Stimulated activated CD4-positive, alpha-beta T cell treated with anti-CD3 and anti-CD28 coated beads, Interleukin-15, amount 100 ng/mL, for 24 hours (primary cell): ENCODE data around the gene WDFY2.
"Not testable (repeated sequence)": the region's sequence is repeated elsewhere in the genome, so short reads cannot be mapped to it uniquely, and the experiment has no call there.

ENCODE experiments used
- DNase-seq: peaks from one replicate; pipeline ENCODE4 v3.0.0-alpha.2; 2020

WDFY2 gene

DNA sequence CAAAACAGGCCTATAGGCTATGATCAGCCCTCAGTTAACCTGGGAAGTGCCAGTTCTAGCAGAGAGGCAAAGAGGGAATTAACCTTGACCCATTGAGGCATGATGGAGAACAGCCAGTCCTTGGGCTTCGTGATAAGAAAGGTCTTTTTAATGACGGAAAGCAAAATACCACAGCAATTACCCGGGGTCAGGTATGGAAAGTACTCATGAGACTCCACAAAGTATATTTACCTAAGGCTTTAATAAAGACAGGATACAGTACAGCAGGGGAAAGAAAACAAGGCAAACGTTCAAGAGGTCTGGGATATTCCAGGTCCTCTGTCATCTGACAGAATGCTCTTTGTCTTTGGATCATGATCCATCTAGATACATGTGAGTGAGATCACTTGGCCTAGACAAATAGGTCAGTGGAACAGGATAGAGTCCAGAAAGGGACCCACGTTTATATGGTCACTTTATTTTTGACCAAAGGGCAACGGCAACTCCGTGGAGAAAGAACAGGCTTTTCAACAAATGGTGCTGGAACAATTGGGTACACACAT lies 52.2 kb downstream of the WDFY2 start:
- DNase-seq = no peak

- no peak for DNase-seq
These were observed 53.6 kb downstream of the WDFY2 start for GRCh38 chr13:51637852-51638215.

DNA sequence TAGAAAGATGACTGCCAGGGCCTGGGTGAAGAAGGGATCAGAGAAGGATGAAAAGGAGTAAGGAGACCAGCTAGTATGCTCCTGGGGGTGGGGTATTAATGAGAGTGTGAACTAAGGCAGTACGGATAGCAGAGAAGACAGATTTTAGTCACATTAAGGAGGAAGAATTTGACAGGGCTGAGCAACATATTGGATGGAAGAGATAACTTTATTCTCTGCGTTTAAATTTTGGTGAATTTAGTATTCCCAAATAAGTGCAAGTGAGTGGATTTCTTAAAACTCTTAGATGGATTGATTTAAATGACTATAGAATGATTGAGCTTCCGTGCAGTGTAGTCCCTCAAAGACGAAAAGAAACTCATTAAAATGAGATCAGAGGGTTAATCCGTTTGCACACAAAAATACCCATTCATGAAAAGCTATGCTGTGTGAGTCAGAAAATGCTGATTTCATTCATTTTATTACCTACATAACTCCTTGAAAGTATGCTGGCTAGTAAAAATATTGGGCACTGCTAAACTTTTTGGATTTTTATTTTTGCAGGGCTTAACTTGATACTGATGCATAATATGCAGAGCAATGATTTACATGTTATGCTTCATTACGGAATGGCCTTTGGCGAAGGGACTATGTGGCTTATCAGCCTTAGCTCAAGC lies 54.1 kb downstream of the WDFY2 start:
- no peak for DNase-seq

GRCh38 chr13:51639171-51639570 lies 54.9 kb downstream of the WDFY2 start:
- no peak for DNase-seq

GRCh38 chr13:51640696-51641095 lies 56.4 kb downstream of the WDFY2 start:
- DNase-seq = not testable (repeated sequence)

DNA sequence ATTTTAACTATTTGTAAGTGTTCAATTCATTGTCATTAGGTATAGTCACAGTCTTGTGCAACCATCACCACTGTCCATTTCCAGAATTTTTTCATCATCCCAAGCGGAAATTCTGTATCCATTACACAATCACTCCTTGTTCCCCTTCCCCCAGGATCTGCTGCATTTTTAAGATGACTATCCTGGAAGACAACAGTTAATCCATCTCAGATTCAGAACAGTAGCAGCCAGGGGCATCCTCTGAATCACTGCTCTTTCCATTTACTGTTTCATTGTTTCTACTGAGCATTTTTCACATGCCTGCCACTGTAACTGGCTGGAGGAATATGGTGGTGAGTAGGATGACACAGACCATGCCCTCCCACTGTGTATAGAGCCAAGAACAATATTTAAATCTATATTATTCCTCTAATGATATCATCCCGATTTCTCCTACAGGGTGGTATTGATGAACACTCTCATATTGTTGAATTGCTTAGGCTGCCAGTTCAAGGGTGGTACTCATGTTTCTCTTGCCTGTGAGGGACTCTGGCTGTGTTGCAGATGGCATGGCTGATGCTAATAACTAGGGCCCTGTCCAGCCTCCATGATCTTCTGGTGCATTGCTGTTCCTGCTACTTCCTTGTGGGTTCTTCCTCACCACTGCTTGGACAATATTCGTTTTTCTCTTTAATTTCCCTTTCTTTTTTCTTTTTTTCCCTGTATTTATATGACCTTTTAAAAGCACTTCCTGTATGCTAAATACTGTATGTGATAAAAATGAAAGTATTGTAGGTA lies 59.0 kb downstream of the WDFY2 start:
- no peak for DNase-seq

GRCh38 chr13:51643882-51644281 lies 59.6 kb downstream of the WDFY2 start:
- DNase-seq = no peak

GRCh38 chr13:51644654-51645053 lies 60.4 kb downstream of the WDFY2 start:
- DNase-seq = no peak

- no peak for DNase-seq
These were observed 60.9 kb downstream of the WDFY2 start for GRCh38 chr13:51645154-51645650.

DNA sequence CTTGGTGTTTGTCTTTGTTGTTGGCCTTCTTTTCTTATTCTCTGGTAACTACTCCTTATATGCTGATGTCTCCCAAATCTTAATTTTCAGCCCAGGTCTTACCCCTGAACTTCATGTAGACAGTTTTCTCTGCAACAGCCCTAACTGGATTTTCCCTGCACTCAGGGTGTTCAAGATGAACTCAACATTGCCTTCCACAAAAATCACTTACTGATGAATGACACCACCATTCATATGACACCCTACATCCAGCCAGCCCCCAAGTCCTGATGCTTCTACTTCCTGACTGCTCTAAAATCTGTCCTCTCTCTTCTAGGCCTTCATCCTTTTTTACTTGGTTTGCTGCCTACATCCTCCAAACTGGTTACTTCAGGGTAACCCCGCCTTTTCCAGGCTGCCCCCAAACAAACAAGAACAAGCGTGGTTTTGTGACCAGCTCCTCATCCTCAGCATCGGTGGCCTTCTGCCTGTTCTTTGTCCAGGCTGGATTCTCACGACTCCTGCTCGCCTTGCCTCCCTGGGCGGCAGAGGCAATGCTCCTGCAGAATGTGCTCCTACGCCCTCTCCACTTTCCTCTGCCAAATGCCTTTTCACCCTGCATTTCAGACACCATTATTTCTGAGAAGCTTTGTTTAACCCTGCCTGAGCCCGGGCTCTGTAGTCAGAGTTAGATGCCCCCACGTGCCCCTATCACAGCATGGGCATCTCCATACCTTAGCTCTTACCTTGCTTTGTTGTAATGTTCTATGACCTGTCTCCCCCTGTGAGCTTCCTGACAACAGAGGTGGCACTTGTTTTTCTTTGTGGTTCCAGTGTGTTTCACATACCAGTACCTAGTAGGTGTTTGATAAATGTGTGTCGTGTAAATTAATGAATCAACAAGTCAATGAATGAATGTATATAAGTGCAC lies 61.8 kb downstream of the WDFY2 start:
- DNase-seq = no peak

GRCh38 chr13:51647067-51647466 lies 62.8 kb downstream of the WDFY2 start:
- no peak for DNase-seq

DNA sequence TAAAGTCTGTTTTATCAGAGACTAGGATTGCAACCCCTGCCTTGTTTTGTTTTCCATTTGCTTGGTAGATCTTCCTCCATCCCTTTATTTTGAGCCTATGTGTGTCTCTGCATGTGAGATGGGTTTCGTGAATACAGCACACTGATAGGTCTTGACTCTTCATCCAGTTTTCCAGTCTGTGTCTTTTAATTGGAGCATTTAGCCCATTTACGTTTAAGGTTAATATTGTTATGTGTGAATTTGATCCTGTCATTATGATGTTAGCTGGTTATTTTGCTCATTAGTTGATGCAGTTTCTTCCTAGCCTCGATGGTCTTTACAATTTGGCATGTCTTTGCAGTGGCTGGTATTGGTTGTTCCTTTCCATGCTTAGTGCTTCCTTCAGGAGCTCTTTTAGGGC lies 67.9 kb downstream of the WDFY2 start:
- DNase-seq = not testable (repeated sequence)

DNA sequence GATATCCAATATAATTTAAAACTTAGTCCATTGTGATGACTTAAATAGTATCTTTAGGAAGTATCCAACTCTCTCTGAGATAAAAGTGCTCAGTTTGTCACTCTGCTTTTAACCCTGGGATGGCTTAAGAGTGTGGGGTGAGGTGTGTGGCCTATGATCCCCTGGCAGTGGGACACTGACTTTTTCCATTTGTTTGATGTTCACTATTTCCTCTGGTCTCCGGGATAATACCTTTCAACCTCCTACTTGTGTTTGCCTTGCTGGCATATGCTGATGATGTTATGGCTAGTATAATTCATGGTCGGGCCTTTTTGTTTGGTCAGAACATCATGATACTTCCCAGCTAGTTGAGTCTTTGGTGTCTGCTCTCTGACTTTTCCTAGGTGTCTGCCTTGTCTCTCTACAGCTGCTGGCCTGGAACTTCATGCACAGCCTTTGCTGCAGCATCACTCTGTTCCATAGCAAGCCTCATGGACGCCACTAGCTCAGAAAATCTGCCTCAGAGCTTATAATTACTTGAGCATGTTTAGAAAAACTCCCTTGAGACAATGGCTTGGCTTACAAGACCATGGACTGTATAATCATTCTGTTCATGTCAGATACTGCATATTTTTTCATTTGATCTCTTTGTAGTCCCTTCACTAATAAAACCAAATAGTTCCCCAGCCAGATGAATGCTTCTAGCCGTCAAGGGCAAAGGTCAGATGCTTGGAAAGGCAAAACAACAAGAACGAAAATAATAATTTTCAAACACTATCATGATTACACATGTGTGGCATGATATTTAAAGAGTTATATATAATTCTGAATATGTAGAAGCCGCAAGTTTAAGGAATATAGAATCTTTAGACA lies 75.2 kb downstream of the WDFY2 start:
- no peak for DNase-seq

- no peak for DNase-seq
These were observed 76.6 kb downstream of the WDFY2 start for GRCh38 chr13:51660813-51661212.

DNA sequence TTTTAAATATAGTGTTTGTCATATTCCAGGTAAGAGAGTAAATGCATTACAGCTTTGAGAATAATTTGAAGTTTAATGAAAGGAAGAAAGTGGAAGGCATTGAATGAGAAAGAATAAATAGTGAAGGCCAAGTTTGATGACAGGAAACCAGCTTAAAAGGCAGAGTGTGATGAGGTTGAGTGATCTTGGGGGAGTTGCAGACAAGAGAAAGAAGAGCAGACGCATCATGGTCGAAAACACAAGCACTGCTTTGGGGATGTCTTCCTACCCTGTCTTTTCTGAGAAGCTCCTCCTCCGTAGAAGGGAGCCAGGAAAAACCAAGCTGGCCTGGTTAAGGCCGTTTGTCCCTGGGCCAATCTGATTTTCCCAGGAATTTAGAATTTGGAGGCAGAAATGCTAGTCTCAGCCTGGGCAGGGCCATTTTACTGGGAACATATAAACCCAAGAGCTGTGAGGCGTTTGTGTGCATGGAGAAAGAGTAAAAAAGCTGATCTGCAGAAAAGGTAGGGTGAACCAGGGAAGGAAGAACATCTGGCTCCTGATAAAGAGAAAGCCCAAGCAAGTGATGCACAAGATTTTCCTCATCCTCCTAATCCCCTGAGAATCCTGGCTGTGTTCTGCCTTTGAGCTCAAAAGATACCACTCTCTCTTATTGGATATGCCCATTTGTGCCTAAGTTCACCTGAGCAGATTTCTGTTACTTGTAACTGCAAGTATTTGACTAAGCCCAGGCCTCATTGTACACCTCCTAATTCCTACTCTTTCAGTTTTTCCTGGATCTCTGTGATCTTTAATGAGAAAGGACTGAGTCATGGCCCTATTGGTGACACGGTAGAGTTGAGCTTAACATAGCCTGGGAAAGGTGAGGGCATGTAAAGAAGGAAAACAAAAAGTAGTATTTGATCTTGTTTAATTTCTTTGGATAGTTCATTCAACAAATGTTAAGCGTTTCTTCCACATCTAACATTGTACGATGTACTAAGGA lies 80.0 kb downstream of the WDFY2 start:
- no peak for DNase-seq

DNA sequence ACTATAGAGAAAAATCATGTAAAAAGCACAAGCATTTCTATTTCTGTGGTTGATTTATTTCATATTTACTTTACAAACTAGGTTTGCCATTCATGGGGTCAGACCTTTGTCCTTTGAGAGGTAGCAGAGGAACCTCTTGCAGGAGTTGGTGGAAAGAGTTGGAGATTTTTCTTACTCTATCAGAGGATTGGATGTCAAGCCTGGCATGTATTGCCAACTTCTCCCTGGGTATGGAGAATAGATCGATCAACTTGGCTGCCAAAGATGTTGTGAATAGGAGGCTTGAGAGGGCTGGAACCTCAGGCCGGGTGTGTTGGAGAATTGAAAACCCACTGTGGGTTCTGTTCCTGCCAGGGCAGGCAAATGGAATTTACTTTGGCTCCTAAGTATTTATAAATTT lies 81.2 kb downstream of the WDFY2 start:
- DNase-seq = no peak

DNA sequence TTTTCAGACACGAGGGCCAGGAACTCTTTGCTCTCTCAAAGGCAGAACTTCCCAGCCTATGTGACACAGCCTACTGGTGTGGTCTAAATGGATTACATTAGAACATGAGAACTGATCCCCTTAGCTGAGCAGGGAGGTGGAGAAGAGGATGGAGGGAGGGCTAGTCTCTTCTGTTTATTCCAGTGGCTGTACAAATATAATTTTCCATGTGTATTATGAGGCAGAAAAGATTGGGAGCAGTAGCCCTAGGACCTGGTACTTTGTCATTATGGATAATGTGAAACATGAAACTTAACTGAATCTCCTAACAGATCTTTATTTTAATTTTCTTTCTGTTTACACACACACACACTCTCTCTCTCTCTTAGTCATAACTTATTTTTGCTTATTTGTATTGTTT lies 82.1 kb downstream of the WDFY2 start:
- no peak for DNase-seq

DNA sequence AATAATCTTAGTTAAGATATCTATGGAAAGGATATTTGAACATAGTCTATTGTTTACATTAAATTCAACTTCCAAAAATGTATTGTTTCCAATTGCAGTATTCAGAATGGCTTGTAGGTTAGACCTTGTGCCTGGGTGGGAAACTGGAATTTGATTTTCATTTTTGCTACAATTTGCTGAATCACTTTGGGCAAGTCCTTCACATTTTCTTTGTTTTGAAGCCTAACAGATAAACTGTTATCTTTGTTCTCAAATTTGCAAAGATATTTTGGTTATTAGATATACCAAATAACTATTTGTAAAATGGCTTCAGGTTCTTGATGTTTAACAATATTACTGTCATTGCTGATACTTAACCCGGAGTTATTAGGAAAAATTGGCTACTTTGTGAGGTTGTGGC lies 82.6 kb downstream of the WDFY2 start:
- no peak for DNase-seq

GRCh38 chr13:51668580-51669195 lies 84.4 kb downstream of the WDFY2 start:
- DNase-seq = no peak

DNA sequence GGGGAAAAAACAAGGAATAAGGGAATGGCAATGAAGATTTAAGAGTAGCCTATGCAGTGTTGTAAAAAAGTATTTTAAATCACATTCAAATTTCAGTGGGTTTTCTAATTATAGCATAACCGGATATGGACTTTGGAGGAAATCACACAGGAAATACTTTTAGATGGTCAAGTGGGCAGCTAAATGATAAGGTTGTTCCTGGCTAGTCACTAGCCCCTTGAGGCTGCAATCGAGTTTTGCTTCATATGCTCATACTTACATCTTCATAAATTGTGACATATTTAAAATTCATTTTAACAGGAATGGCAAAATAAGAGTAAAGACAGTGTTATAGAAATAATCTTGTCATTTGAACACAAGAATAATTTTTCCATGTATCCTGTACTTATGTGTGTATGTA lies 88.9 kb downstream of the WDFY2 start:
- no peak for DNase-seq
